GM18909 (cell line): ENCODE measurements around the gene TCP11L2.
"Not testable (repeated sequence)": the region's sequence is repeated elsewhere in the genome, so short reads cannot be mapped to it uniquely, and the experiment has no call there.

ENCODE experiments used
- ATAC-seq: cut with Tn5 transposase; IDR thresholded peaks from one replicate; pipeline ENCODE4 v1.9.1; 2021; ENCODE audit warnings: mild to moderate bottlenecking; ENCODE audit not compliant: unreplicated experiment, poor library complexity

The TCP11L2 gene

DNA sequence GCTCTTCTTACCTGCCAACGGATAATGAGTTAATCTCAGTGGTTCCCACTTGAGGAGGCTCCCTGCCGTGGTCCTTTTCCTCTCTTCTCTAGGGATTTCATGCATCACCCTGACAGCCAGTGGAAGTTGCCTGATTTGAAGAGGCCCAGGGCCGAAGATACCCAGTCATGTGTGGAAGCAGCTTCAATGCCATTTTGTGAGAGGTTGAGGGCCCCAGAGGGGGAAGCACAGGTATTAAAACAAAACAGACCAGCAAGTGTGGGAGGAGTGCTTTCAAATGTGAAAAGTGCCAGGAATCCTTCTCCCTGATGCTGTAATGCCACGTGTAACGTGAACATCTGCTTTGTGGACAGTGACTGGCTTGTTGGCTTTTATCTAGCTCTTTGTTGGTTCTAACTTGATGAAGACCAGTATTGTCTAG is 1.5 kb downstream of the TCP11L2 start:
- ATAC-seq: no peak

GRCh38 chr12:106304797-106305196 is 2.3 kb downstream of the TCP11L2 start:
- no peak for ATAC-seq

- ATAC-seq: no peak
Measured at GRCh38 chr12:106305376-106305775, 2.8 kb downstream of the TCP11L2 start.

DNA sequence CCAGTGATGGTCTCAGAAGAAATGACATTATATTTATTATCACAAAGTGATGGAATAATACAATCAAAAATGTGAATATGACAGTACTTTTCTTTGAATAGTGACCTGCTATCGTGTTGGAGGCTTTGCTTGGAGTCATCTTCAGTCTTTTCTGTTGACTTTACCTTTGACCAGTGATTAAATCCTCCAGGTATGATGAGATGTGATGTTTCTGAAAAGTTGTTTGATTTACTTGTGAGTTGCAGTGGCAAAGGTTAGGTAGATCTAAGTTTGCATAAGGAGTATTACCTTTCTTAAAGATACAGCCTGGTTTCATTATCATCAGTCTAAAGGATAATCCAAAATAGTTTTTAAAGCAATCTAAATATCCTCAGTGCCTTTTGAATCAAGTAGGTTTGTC is 4.6 kb downstream of the TCP11L2 start:
- no peak for ATAC-seq

GRCh38 chr12:106308121-106308520 is 5.6 kb downstream of the TCP11L2 start:
- ATAC-seq: no peak

DNA sequence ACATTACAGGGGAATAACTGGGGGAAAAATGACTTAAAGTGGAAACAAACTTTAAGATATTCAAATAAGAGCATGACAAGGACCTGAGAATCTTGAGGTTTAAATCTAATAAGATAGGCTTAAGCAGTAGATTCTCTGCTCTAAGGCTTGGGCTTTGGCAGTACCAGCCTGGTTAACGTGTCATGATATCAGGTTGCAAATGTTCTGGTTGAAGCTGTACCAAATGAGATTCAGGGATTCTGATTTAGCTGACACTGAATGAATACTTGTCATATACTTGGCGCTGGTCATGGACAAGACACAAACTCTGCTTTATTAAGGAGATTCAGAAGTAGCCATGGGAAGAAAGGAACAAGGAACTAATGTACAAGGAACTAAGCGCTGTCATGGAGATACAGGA is 6.1 kb downstream of the TCP11L2 start:
- no peak for ATAC-seq

- no peak for ATAC-seq
Measured at GRCh38 chr12:106309671-106310505, 7.4 kb downstream of the TCP11L2 start.

GRCh38 chr12:106310687-106311086 is 8.2 kb downstream of the TCP11L2 start:
- ATAC-seq: no peak

GRCh38 chr12:106311139-106311538 is 8.6 kb downstream of the TCP11L2 start:
- no peak for ATAC-seq

GRCh38 chr12:106313413-106313812 is 10.9 kb downstream of the TCP11L2 start:
- ATAC-seq: not testable (repeated sequence)

DNA sequence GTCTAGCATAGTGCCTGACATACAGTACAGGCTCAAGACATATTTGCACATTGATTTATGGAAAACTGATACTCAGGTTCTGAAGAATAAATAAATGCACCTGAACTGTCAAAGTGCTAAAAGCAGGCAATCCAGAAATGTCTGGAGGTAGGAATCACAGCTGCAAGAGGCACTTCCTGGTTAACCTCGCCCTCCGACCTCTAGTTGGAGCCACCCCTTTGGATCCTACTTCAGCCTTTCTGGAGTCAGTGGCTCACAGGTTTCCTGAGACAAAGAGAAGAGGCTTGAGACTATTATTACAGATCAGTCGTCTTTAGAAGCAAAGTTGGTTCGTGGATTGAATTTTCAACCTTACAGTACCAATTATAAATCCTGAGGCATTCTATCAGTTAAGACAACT is 13.0 kb downstream of the TCP11L2 start:
- ATAC-seq: no peak

DNA sequence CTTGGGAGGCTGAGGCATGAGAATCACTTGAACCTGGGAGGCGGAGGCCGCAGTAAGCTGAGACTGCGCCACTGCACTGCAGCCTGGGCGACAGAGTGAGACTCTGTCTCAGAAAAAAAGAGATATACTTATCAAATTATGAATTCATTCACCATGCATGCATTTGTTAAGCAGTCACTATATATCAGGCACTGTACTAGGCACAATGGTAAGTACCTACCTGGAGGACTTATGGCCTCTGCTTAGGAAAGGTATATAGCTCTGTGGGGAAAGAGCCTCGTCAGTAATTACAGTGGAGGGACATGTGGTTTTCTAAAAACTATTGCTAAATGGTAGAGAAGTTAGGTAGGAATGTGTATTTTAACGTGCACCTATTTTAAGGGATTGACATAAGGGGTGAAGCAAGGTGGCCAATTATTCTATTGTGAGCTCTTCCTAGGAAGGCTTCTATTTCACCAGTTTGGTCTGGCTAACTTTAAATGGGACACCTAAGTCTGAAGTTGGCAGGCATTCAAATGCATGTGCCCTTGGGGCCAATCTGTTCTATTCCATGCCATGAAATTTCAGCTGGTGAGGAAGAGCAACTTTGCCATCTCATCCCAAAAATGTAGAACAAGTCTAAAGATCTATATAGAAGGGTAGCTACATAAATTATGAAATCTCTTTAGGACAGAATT is 15.0 kb downstream of the TCP11L2 start:
- ATAC-seq: no peak

- ATAC-seq: no peak
Measured at GRCh38 chr12:106321139-106321850, 18.8 kb downstream of the TCP11L2 start.

DNA sequence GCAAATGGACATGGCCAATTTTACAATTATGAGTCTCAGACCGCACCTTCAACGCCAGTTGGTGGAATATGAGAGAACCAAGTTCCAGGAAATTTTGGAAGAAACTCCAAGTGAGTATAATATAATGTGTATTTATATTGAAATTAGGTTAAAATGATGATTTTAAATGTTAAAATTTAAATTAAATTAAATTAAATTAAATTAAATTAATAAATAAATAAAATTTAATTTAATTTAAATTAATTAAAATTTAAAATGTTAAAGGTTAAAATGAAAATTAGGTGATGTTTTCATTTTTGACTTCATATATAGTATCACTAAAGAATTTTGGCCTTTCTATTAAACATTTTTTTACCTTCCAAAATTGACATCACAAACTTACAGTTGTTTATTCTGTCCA is 21.0 kb downstream of the TCP11L2 start:
- ATAC-seq: no peak

DNA sequence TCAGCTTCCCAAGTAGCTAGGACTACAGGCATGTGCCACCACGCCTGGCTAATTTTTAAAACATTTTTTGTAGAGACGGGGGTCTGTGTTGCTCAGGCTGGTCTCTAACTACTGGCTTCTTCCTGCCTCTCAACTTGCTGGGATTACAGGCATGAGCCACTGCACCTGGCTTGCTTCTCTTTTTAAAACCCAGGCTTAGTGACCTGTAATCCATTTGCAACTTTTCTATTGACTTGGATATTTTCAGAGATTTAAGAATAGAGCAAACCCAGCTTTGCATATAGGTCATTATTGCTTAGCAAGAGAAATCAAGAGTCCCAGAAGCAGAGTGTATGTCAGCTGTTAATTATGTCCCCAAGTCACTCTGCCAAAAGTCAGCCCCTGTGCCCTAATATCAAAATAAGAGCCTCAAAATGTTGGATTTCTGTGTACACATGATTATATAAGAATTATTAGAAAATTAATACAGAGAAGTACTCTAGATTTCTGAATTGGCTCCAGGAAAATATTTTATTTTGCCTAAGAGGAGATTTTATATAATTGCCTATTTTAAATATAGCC is 24.9 kb downstream of the TCP11L2 start:
- no peak for ATAC-seq

DNA sequence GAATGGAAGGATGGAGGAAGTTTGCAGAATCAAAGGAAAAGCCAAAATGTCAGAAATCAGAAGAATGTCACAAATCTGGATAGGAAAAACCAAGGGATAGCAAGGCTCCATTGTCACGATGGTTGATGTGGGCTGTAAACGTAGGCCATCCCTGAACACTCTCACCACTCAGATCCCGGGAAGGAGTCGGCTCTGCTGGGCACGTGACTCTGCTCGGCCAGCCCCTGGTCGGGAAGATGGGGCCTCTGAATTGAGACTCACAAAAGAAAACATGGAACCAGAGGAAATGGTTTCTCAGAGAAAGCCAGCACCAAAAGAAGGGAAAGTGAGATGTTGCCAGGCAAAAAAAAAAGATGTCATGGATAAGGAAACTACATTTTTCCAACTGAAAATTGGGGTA is 26.2 kb downstream of the TCP11L2 start:
- ATAC-seq: no peak

GRCh38 chr12:106329231-106329982 is 26.9 kb downstream of the TCP11L2 start:
- no peak for ATAC-seq

DNA sequence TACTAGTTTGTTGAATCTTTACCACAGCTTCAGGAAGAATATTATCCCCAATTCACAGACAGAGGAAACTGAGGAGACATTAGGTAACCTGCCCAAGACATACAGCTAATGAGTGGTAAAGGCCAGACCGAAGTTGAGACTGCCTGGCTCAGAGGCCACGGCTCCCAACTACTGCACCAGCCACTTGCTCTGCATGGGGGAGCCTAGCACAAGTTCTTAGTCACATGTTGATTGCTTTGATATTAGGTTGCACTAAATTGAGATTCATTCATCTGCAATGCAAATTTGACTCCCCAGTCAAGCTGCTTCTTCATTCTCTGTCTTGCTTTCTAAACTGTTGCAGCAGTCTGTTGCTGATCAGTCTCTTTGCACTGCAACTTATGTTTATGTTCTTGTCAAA is 29.1 kb downstream of the TCP11L2 start:
- ATAC-seq: no peak

DNA sequence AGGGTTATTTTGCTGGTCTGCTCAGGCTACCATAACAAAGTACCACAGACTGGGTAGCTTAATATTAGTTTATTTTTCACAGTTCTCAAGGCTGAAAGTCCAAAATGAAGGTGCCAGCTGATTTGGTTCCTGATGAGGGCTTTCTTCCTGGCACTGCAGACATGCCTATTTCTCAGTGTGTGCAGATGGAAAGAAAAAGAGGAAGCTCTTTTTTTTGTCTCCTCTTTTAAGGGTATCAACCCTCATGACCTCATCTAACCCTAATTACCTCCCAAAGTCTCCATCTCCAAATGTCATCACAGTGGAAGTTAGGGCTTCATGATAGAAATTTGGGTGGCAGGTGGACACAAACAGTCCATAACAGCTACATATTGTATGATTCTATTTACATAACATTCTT is 30.0 kb downstream of the TCP11L2 start:
- no peak for ATAC-seq

DNA sequence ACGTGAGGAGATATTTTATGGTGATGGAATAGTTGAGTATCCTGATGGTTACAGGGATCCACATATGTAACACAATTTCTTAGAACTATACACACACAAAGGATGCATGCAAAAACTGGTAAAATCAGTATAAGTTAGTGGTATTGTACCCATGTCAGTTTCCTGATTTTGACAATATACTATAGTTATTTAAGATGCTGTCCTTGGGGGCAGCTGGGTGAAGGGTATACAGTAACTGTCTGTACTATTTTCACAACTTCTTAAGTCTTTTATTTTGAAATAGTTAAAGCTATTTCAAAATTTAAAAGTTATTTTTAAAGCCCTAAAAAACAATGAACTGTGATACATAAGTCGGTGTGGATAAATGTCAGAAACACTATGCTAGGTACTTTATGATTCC is 30.5 kb downstream of the TCP11L2 start:
- ATAC-seq: no peak
